Progenitor cell of endocrine pancreas (in vitro differentiated cells): ENCODE data around the gene RFC2. TPM values are rescaled to one million over a fixed set of nuclear protein-coding genes. Genes with fewer than 3 reads are reported as not detected.
A peak's percentile ranks its signal among the peaks of the same experiment; 100 is the strongest.
"Not testable (repeated sequence)": the region's sequence is repeated elsewhere in the genome, so short reads cannot be mapped to it uniquely, and the experiment has no call there.

Experiments used
- DNase-seq: peaks from one replicate; pipeline ENCODE4 v3.0.0; 2021; ENCODE audit warnings: low spot score; ENCODE audit not compliant: unreplicated experiment
- H3K27ac Mint-ChIP-seq: 2 replicates; pipeline ENCODE4 v1.8.0; 2021; ENCODE audit warnings: mild to moderate bottlenecking, moderate library complexity, mixed read lengths
- H3K27me3 Mint-ChIP-seq: 2 replicates; pipeline ENCODE4 v1.8.0; 2021; ENCODE audit warnings: mixed read lengths
- H3K36me3 Mint-ChIP-seq: 2 replicates; pipeline ENCODE4 v1.8.0; 2022; ENCODE audit warnings: mixed read lengths; ENCODE audit not compliant: insufficient read depth
- H3K4me1 Mint-ChIP-seq: 2 replicates; pipeline ENCODE4 v1.8.0; 2021; ENCODE audit warnings: low read depth, mixed read lengths
- H3K4me3 Mint-ChIP-seq: 2 replicates; pipeline ENCODE4 v1.8.0; 2021; ENCODE audit warnings: low read depth, mild to moderate bottlenecking, moderate library complexity, mixed read lengths
- H3K9me3 Mint-ChIP-seq: 2 replicates; pipeline ENCODE4 v1.8.0; 2021; ENCODE audit warnings: low read depth, mixed read lengths
- total RNA-seq: library from RNA; stranded (reverse); gene quantifications from 2 replicates; pipeline ENCODE4 v1.2.1, GENCODE V29; 2021
- TF ChIP-seq, protein P1 (sequence below): fragments of 200-600 bp; sonication (generic); IDR thresholded peaks from one replicate; pipeline ENCODE4 v1.5.0; 2021; ENCODE audit warnings: antibody characterized with exemption, mild to moderate bottlenecking; ENCODE audit not compliant: unreplicated experiment

RFC2 gene
- total RNA-seq, 1 donor from 2014 or later = 42.1 TPM

DNA sequence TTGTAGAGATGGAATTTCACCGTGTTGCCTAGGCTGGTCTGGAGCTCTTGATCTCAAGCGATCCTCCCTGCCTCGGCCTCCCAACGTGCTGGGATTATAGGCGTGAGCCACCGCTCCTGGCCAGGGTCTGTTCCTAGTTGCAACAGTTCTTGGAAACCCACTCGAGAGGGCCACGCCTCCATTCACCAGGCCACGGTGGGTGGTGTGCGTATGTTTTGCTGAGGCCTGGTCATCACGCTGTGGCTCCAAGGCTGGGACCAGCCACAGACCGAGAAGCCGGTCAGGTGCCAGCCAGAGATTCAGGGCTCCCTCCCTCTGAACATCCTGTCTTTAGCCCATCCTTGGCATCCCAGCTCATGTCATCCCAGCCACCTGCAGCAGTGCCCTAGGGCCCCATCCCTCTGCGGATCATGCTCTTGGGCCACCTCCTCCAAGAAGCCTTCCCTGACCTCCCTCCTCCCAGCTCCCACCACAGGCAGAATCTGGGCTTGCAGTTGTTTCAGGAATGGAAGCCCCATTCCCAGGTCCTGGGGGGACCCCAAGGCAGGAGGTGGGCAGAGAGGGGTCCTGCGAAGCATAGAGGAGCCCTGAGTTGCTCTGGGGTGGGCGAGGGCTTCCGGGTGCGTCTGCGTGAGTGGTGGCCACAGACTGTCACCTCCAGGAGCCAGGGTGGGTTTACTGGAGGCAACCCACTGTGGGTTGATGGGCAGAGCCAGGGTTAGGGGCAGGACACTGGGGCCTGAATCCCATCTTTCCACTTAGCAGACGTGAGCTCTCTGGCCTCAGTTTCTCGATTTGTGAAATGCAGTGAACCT lies 39.2 kb downstream of the RFC2 start:
- no peaks in the 10 kb centered on the region for H3K4me1 Mint-ChIP-seq
- no peaks in the 10 kb centered on the region for H3K27me3 Mint-ChIP-seq
- no peak for DNase-seq
- no peaks in the 10 kb centered on the region for H3K36me3 Mint-ChIP-seq
- H3K4me3 Mint-ChIP-seq = no peak overlapping the region
- H3K9me3 Mint-ChIP-seq = no peaks in the 10 kb centered on the region
- H3K27ac Mint-ChIP-seq = peak overlapping the region; percentile 41
- TF ChIP-seq, protein P1, sequence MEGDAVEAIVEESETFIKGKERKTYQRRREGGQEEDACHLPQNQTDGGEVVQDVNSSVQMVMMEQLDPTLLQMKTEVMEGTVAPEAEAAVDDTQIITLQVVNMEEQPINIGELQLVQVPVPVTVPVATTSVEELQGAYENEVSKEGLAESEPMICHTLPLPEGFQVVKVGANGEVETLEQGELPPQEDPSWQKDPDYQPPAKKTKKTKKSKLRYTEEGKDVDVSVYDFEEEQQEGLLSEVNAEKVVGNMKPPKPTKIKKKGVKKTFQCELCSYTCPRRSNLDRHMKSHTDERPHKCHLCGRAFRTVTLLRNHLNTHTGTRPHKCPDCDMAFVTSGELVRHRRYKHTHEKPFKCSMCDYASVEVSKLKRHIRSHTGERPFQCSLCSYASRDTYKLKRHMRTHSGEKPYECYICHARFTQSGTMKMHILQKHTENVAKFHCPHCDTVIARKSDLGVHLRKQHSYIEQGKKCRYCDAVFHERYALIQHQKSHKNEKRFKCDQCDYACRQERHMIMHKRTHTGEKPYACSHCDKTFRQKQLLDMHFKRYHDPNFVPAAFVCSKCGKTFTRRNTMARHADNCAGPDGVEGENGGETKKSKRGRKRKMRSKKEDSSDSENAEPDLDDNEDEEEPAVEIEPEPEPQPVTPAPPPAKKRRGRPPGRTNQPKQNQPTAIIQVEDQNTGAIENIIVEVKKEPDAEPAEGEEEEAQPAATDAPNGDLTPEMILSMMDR = no peak

DNA sequence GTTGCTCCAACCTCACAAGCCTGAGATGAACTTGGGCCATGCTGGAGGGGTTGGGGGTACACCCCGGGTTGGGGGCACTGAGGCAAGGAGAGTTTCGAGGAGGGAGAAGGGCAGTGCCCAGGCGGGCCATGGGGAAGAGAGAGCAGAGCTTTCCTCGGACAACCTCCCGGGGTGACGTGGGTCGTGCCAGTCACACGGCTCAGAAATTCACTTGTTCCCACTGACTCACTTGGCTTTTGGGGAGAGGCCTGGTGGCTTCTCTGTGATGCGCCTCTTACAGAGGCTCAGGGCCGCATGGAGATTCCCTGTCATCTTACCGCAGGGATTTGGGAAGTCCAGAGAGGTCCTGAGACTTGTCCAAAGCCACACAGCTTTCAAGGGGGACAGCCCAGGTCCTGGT lies 41.5 kb downstream of the RFC2 start:
- no peak for DNase-seq
- Mint-ChIP-seq H3K4me3 (no peak overlapping the region), H3K9me3 (no peaks in the 10 kb centered on the region), H3K36me3 (no peaks in the 10 kb centered on the region), H3K4me1 (no peaks in the 10 kb centered on the region), H3K27me3 (peaks cover 7% of the 10 kb centered on the region), H3K27ac (no peak overlapping the region)
- TF ChIP-seq, protein P1 = no peak

DNA sequence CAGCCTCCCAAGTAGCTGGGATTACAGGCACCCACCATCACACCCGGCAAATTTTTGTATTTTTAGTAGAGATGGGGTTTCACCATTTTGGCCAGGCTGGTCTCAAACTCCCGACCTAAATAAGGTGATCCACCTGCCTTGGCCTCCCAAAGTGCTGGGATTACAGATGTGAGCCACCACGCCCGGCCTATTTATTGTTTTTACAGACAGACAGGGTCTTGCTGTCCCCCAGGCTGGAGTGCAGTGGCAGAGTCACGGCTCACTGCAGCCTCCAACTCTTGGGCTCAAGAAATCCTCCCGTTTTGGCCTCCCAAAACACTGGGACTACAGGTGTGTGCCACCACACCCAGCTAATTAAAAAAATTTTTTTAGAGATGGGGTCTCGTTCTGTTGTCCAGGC lies 46.0 kb downstream of the RFC2 start:
- H3K4me3 Mint-ChIP-seq = not testable (repeated sequence)
- peaks cover 17% of the 10 kb centered on the region for H3K27me3 Mint-ChIP-seq

DNA sequence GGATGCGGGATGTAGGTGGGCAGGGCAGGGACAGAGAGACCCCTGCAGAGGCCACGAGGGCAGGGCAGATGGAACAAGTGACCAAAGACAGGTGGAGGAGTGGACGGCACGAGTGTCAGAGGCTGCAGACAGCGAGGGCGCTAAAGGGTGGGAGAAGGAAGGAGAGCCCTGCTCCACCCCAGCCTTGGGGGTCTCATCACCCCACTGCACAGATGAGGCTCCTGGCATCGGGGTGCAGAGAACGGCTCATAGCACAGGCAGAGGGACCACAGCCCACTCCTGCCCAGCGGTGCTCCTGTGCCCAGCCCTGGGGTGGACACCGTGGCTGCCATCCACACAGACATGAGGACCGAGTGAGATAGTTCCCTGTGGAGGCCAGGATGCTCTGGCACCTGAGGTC lies 46.6 kb downstream of the RFC2 start:
- Mint-ChIP-seq H3K4me3 (no peak overlapping the region), H3K27me3 (peaks cover 17% of the 10 kb centered on the region), H3K4me1 (no peaks in the 10 kb centered on the region), H3K36me3 (no peaks in the 10 kb centered on the region), H3K9me3 (no peaks in the 10 kb centered on the region), H3K27ac (no peak overlapping the region)
- DNase-seq = no peak
- TF ChIP-seq, protein P1 = no peak

More for the DNA sequence above, 46.0 kb downstream of the RFC2 start:
- H3K27ac Mint-ChIP-seq, H3K4me1 Mint-ChIP-seq, H3K36me3 Mint-ChIP-seq, DNase-seq, H3K9me3 Mint-ChIP-seq: not testable (repeated sequence)

DNA sequence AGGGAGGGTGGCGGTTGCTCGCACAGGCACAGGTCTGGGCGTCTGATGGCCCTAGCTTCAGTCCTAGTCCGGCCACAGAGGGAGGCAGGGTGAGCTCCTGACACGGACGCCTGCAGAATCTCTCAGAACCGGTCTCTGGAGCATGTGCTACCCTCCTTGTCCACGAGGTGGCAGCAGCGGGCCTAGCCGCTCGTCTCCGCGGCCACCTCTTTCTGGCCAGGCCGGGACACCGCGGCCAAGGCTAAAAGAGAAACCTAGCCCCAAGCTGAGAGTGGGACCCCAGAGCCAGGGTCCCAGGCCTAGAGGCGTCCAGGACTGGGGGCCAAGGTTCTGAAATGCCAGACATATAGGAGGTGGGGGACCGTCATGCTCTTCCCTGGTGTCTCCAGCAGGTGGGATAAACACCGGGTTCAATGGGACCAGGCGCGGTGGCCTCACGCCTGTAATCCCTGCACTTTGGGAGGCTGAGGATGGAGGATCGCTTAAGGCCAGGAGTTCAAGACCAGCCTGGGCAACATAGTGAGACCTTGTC lies 47.5 kb downstream of the RFC2 start:
- no peaks in the 10 kb centered on the region for H3K36me3 Mint-ChIP-seq
- peaks cover 17% of the 10 kb centered on the region for H3K27me3 Mint-ChIP-seq
- H3K9me3 Mint-ChIP-seq = no peaks in the 10 kb centered on the region
- H3K4me1 Mint-ChIP-seq = no peaks in the 10 kb centered on the region
- H3K4me3 Mint-ChIP-seq = no peak overlapping the region
- DNase-seq = peak; percentile 89
- H3K27ac Mint-ChIP-seq = peak overlapping the region; percentile 24
- TF ChIP-seq, protein P1 = peak; percentile 95

DNA sequence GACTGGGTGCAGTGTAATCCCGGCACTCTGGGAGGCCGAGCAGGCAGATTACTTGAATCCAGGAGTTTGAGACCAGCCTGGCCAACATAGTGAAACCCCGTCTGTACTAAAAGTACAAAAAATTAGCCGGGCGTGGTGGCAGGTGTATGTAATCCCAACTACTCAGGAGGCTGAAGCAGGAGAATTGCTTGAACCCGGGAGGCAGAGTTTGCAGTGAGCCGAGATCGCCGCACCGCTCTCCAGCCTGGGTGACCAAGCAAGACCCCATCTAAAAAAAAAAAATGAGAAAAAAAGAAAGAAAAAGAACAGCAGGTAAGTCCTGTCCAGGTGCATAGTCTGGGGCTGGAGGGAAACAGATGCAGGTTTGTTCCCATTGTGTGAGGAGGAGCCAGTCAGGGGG lies 48.1 kb downstream of the RFC2 start:
- not testable (repeated sequence) for DNase-seq, H3K9me3 Mint-ChIP-seq, H3K4me3 Mint-ChIP-seq, H3K36me3 Mint-ChIP-seq, H3K4me1 Mint-ChIP-seq
- Mint-ChIP-seq H3K27ac (peak overlapping the region; percentile 24), H3K27me3 (peaks cover 17% of the 10 kb centered on the region)
